Measurements from ENCODE around the gene LRG1. TPM values are rescaled to one million over a fixed set of nuclear protein-coding genes. Genes with fewer than 3 reads are reported as not detected.

The LRG1 gene, protein sequence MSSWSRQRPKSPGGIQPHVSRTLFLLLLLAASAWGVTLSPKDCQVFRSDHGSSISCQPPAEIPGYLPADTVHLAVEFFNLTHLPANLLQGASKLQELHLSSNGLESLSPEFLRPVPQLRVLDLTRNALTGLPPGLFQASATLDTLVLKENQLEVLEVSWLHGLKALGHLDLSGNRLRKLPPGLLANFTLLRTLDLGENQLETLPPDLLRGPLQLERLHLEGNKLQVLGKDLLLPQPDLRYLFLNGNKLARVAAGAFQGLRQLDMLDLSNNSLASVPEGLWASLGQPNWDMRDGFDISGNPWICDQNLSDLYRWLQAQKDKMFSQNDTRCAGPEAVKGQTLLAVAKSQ
- total RNA-seq (10 to 100 TPM in 1 of 5 donors, 1 to 10 TPM in 3, not detected in 1; 4.2 to 17.2 (median 7.3) TPM), polyA plus RNA-seq (10 to 100 TPM in 2 of 3 donors, 1 to 10 TPM in 1; 2.1 to 23.3 (median 16.1) TPM)
- long read RNA-seq, donor 1 = 0 reads
- long read RNA-seq, donor 2, partial matches to known transcripts = 0 of 1 reads
- long read RNA-seq, donor 2, other reads (novel, unspliced or antisense) = 0 of 1 reads
- long read RNA-seq, donor 3, partial matches to known transcripts = 0 of 3 reads
- long read RNA-seq, donor 3, other reads (novel, unspliced or antisense) = 0 of 3 reads
- long read RNA-seq, donor 4 = 0 reads
- long read RNA-seq, donor 5, partial matches to known transcripts = 0 of 2 reads
- long read RNA-seq, donor 5, other reads (novel, unspliced or antisense) = 0 of 2 reads
- long read RNA-seq, donor 6, transcript LRG1-201 (2 exons, 3,036 nt) = major isoform, 7 of 7 reads
- long read RNA-seq, donor 6, partial matches to known transcripts = 0 of 7 reads
- long read RNA-seq, donor 6, other reads (novel, unspliced or antisense) = 0 of 7 reads
- long read RNA-seq, donor 7, partial matches to known transcripts = 0 of 1 reads
- long read RNA-seq, donor 7, other reads (novel, unspliced or antisense) = 0 of 1 reads
- long read RNA-seq, donor 8, partial matches to known transcripts = 0 of 2 reads
- long read RNA-seq, donor 8, other reads (novel, unspliced or antisense) = 0 of 2 reads
- long read RNA-seq, donor 9, partial matches to known transcripts = 0 of 1 reads
- long read RNA-seq, donor 9, other reads (novel, unspliced or antisense) = 0 of 1 reads
- long read RNA-seq, donor 10, partial matches to known transcripts = 0 of 2 reads
- long read RNA-seq, donor 10, other reads (novel, unspliced or antisense) = 0 of 2 reads

DNA sequence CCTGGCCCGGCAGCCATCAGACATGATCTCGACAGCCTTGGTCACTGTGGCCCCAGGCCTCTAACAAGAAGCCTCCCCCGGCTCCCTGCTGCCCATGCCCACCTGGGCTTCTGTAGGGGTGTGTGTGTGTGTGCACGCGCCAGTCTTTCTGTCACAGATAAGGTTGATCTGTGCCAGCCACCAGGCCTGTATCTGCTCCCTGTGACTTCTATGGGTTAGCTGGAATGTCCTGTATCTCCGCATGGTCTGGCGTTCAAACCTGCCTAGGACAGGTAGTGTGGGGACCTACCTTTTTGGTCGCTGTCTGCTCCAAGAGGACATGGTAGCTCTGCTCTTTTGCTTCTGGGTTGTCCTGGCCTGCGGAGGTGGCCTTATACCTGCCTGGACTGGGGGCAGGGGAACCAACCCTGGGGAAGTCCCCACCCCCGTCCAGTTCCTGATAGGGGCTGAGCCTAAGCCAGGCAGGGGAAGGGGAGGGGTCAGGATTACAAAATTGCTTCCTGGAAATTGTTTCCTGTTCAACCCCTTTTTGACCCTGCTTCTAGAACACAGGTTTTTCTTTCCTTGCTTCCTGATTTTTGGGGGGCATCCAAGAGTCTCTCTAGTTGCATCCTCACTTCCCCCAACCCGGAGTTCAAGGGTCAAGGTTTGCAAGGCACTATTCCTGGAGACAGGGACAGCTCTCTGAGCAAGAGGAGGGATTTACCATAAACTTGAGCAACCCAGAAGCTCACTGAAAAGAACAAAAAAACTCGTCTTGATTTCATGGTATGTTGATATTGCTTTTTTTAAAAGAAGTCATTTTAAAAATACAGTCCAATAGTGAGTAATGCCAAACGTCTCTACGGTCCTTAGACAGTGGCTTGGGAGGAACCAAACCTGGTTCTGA, at the start of gene LRG1:
TSS of gene LRG1 (minus strand) at position 344 of the 889 bp plus-strand sequence. CDS start at position 321, 23 bp downstream.
- Histone ChIP-seq H3K36me3 (no peaks in the 10 kb centered on the region), H3K4me1 (peaks cover 12 to 49% (median 45%) of the 10 kb centered on the region in 4 donors), H3K9me3 (peaks cover 0 to 6% (median 0%) of the 10 kb centered on the region in 4 donors), H3K27ac (peak within 1 kb of the TSS; percentile 68 to 90 (median 75)), H3K27me3 (peaks cover 0 to 41% (median 10%) of the 10 kb centered on the region in 3 donors), H3K4me3 (peak within 1 kb of the TSS; percentile 25 to 50 (median 30))
- peak; percentile 90 for DNase-seq
- intact Hi-C loops (cut with DNase I; ENCODE audit: low total_unique reads) = no loop called here
- 23 to 37% (median 28%) methylated on average over 11 to 14 of the region's 14 CpGs for WGBS, 5 donors
- TF ChIP-seq POLR2AphosphoS5 (IDR thresholded peaks at IDR 0.05) = peak in 2 of 3 donors; percentile 96 to 97
- TF ChIP-seq EP300 (IDR thresholded peaks at IDR 0.05) = no peak
- TF ChIP-seq POLR2A (IDR thresholded peaks at IDR 0.05) = peak in 2 of 4 donors; percentile 70 to 74
- no peak for TF ChIP-seq CTCF (IDR thresholded peaks at IDR 0.05)

- no peak for DNase-seq
- WGBS, 5 donors = 60 to 66% (median 63%) methylated on average over 9 of the region's 9 CpGs
- no peak overlapping the region for H3K27ac ChIP-seq
- peaks cover 11 to 15% (median 14%) of the 10 kb centered on the region in 4 donors for H3K4me1 ChIP-seq
- TF ChIP-seq EP300 (IDR thresholded peaks at IDR 0.05) (no peak), CTCF (IDR thresholded peaks at IDR 0.05) (no peak), POLR2A (IDR thresholded peaks at IDR 0.05) (no peak), POLR2AphosphoS5 (IDR thresholded peaks at IDR 0.05) (no peak)
- no peaks in the 10 kb centered on the region for H3K36me3 ChIP-seq
- H3K9me3 ChIP-seq = no peaks in the 10 kb centered on the region
- peaks cover 15 to 84% (median 50%) of the 10 kb centered on the region in 3 donors for H3K27me3 ChIP-seq
- H3K4me3 ChIP-seq = no peak overlapping the region
- intact Hi-C loops (cut with DNase I; ENCODE audit: low total_unique reads) = no loop called here
Measured at GRCh38 chr19:4588291-4588761, 48.5 kb upstream of the LRG1 start.

DNA sequence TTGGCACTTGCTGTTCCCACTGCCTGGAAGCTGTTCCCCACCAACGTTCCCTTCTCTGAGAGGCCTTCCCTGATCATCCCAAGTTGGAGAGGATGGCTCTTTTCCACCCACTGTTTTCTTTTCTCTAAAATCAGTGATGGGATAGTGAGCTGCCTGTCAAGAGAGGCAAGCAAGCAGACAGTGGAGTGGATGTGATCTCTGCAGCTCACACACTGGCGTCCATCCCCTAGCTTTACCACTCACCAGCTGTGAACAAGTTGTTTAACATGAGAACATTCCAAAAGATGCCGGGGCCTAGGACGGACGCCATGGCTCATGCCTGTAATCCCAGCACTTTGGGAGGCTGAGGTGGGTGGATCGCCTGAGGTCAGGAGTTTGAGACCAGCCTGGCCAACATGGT, 47.7 kb upstream of the LRG1 start:
- H3K27me3 ChIP-seq = peaks cover 16 to 84% (median 53%) of the 10 kb centered on the region in 3 donors
- 76 to 86% (median 80%) methylated on average over 6 of the region's 6 CpGs for WGBS, 5 donors
- no peaks in the 10 kb centered on the region for H3K9me3 ChIP-seq
- H3K4me1 ChIP-seq = peaks cover 11 to 15% (median 14%) of the 10 kb centered on the region in 4 donors
- no peaks in the 10 kb centered on the region for H3K36me3 ChIP-seq
- no peak overlapping the region for H3K27ac ChIP-seq
- H3K4me3 ChIP-seq = no peak overlapping the region
- intact Hi-C loops (cut with DNase I; ENCODE audit: low total_unique reads) = no loop called here
- TF ChIP-seq POLR2A (IDR thresholded peaks at IDR 0.05) (no peak), EP300 (IDR thresholded peaks at IDR 0.05) (no peak), POLR2AphosphoS5 (IDR thresholded peaks at IDR 0.05) (no peak), CTCF (IDR thresholded peaks at IDR 0.05) (no peak)
- DNase-seq = no peak
